GM12878 (cell line): Measurements from ENCODE around the gene BCL2. TPM values are rescaled to one million over a fixed set of nuclear protein-coding genes. Genes with fewer than 3 reads are reported as not detected.

Experiments
- ATAC-seq: fragments of 200-7000 bp; cut with Tn5 transposase; 3 replicates; pipeline ENCODE4 v1.9.1; 2020; ENCODE audit warnings: mild to moderate bottlenecking, moderate library complexity
- BruUV-seq: library from RNA; stranded (reverse); fragments of 400-500 nt; replicated peaks from 2 replicates; lab custom pipeline; 2021; lab: Mats Ljungman, UMichigan
- CTCF ChIA-PET: fragments of 300-600 bp; sonication (Branson Sonifier 250); formaldehyde crosslinking; extraction: SDS; loops from one replicate; lab custom pipeline; 2021; ENCODE audit warnings: inconsistent platforms; lab: Yijun Ruan, JAX
- POLR2A ChIA-PET: fragments of 350-600 bp; formaldehyde crosslinking; extraction: SDS; loops from one replicate; lab custom pipeline; 2021; ENCODE audit warnings: inconsistent platforms; lab: Charles Lee
- RAD21 ChIA-PET: fragments of 300-600 bp; sonication (Branson Sonifier 250); formaldehyde crosslinking; loops from one replicate; lab custom pipeline; 2023; ENCODE audit warnings: antibody characterized with exemption; ENCODE audit not compliant: unreplicated experiment; lab: Charles Lee
- SMC1A ChIA-PET: fragments of 300-600 bp; sonication (Branson Sonifier 250); formaldehyde crosslinking; loops from one replicate; lab custom pipeline; 2023; ENCODE audit not compliant: unreplicated experiment, uncharacterized antibody; lab: Charles Lee
- DNase-seq: peaks from one replicate; pipeline ENCODE4 v3.0.0-alpha.2; 2011; ENCODE audit warnings: low read depth, low spot score
- FAIRE-seq: peaks from 3 replicates; lab custom pipeline; 2011; peaks lifted over from hg19 to GRCh38; lab: Jason Lieb, UNC
- H2AFZ ChIP-seq: 2 replicates; pipeline ENCODE4 v1.6.0; 2011; ENCODE audit warnings: low read depth, low read length, control low read depth; ENCODE audit not compliant: control insufficient read depth
- H3K27ac ChIP-seq: 2 replicates; pipeline ENCODE4 v1.5.1; 2011; ENCODE audit warnings: control low read depth; ENCODE audit not compliant: control insufficient read depth, insufficient read depth
- H3K27me3 ChIP-seq, 2 experiments: replicated peaks in 1 of 2; 2 replicates each; pipeline versions ENCODE4 v1.6.0 to v1.6.1; 2011; ENCODE audit warnings: low read length in 1 of 2; ENCODE audit not compliant: control insufficient read depth in 2 of 2, insufficient read depth in 2 of 2
- H3K36me3 ChIP-seq, 2 experiments: 2 replicates each; pipeline ENCODE4 v1.5.1; 2011; ENCODE audit warnings: low read length in 1 of 2; ENCODE audit not compliant: control insufficient read depth in 2 of 2, insufficient read depth in 2 of 2
- H3K4me1 ChIP-seq: 2 replicates; pipeline ENCODE4 v1.6.1; 2011; ENCODE audit warnings: mild to moderate bottlenecking, low read length, moderate library complexity, mixed read lengths; ENCODE audit not compliant: control insufficient read depth, insufficient read depth
- H3K4me2 ChIP-seq: 2 replicates; pipeline ENCODE4 v1.6.0; 2011; ENCODE audit warnings: control low read depth; ENCODE audit not compliant: control insufficient read depth, insufficient read depth
- H3K4me3 ChIP-seq: fragments of 200-600 bp; sonication (generic); 2 replicates; pipeline ENCODE4 v1.5.1; 2016
- H3K79me2 ChIP-seq: 2 replicates; pipeline ENCODE4 v1.6.0; 2011; ENCODE audit warnings: low read length; ENCODE audit not compliant: control insufficient read depth, insufficient read depth
- H3K9ac ChIP-seq: 2 replicates; pipeline ENCODE4 v1.8.0; 2011; ENCODE audit warnings: low read length, control low read depth, mixed read lengths; ENCODE audit not compliant: control insufficient read depth, insufficient read depth
- H3K9me3 ChIP-seq: replicated peaks from 3 replicates; pipeline ENCODE4 v1.5.1; 2011; ENCODE audit warnings: mild to moderate bottlenecking, low read length; ENCODE audit not compliant: control insufficient read depth, insufficient read depth
- H4K20me1 ChIP-seq: 2 replicates; pipeline ENCODE4 v1.6.0; 2011; ENCODE audit not compliant: control insufficient read depth, insufficient read depth
- BACH1 ChIP-seq: fragments of 450-650 bp; IDR thresholded peaks from 2 replicates; pipeline ENCODE4 v1.6.1; 2017; ENCODE audit warnings: mild to moderate bottlenecking, borderline replicate concordance
- CBX3 ChIP-seq: fragments of 200-600 bp; sonication (generic); IDR thresholded peaks from 2 replicates; pipeline ENCODE4 v1.6.1; 2016; ENCODE audit warnings: low read depth, borderline replicate concordance
- CHD4 ChIP-seq: fragments of 200-600 bp; sonication (generic); IDR thresholded peaks from 2 replicates; pipeline ENCODE4 v1.6.1; 2016; ENCODE audit warnings: mild to moderate bottlenecking
- EP300 ChIP-seq, 2 experiments: fragments of 150-350 bp in 1 of 2; IDR thresholded peaks; 2 replicates each; pipeline ENCODE4 v1.6.1; 2011 to 2012; ENCODE audit warnings: low read depth in 2 of 2, low read length in 2 of 2, borderline replicate concordance in 1 of 2, improper control_type of control experiment in 1 of 2, inconsistent platforms in 1 of 2; ENCODE audit not compliant: control insufficient read depth in 1 of 2
- FOXK2 ChIP-seq: fragments of 450-650 bp; IDR thresholded peaks from 2 replicates; pipeline ENCODE4 v1.6.1; 2017; ENCODE audit warnings: mild to moderate bottlenecking, moderate library complexity
- HDAC6 ChIP-seq: fragments of 200-600 bp; sonication (generic); IDR thresholded peaks from one replicate; pipeline ENCODE4 v1.8.0; 2017; ENCODE audit warnings: antibody characterized with exemption; ENCODE audit not compliant: unreplicated experiment
- NR2F1 ChIP-seq: fragments of 450-650 bp; conservative IDR thresholded peaks from 2 replicates; pipeline ENCODE4 v1.6.1; 2017; ENCODE audit warnings: mild to moderate bottlenecking
- RCOR1 ChIP-seq: conservative IDR thresholded peaks from 2 replicates; pipeline ENCODE4 v1.6.1; 2012; ENCODE audit warnings: low read depth, low read length, improper control_type of control experiment
- SMC3 ChIP-seq: IDR thresholded peaks from 2 replicates; pipeline ENCODE4 v1.6.1; 2011; ENCODE audit warnings: low read length, improper control_type of control experiment, borderline replicate concordance
- STAT1 ChIP-seq: fragments of 450-650 bp; conservative IDR thresholded peaks from 2 replicates; pipeline ENCODE4 v1.6.1; 2014; ENCODE audit warnings: antibody characterized with exemption, mild to moderate bottlenecking
- ZNF622 ChIP-seq: fragments of 450-650 bp; IDR thresholded peaks from 2 replicates; pipeline ENCODE4 v1.6.1; 2017; ENCODE audit warnings: mild to moderate bottlenecking, inconsistent platforms
- WGBS: methylation state at CpG from one replicate; pipeline ENCODE4 v1.1.6; 2016; ENCODE audit warnings: low lambda C conversion rate; ENCODE audit not compliant: insufficient replicate concordance, insufficient coverage; ENCODE audit errors: missing lambda C conversion rate; 5-methylcytosine and 5-hydroxymethylcytosine counted together
- in situ Hi-C: fragments of 300-500 bp; cut with MboI; formaldehyde crosslinking; loops from 9 replicates; pipeline ENCODE4 v1.14.3; 2018; ENCODE audit warnings: mixed read lengths
- intact Hi-C: fragments of 100-400 bp; cut with micrococcal nuclease; formaldehyde crosslinking; loops from one replicate; pipeline ENCODE4 v1.14.2; 2022; ENCODE audit not compliant: unreplicated experiment
- polyA plus RNA-seq, 11 experiments: library from polyadenylated mRNA; depleted of rRNA in 4 of 11; unstranded in 6 of 11; stranded (reverse) in 5 of 11; fragments of >200 nt; fragmentation: Nextera tagmentation in 4 of 11; fragmentation: Illumina TruSeq in 1 of 11; extraction: Ambion mirVana in 4 of 11; extraction: Trizol in 1 of 11; gene quantifications; 1 replicate in 1 of 11; 2 replicates in 10 of 11; pipeline versions ENCODE4 v1.2.1 to v1.2.3, GENCODE V29; 2011 to 2016; ENCODE audit warnings: inconsistent platforms in 2 of 11, missing spikeins in 2 of 11, low read depth in 1 of 11
- total RNA-seq, 4 experiments: library from RNA; depleted of rRNA in 3 of 4; stranded (reverse); fragments of >200 nt in 3 of 4; fragmentation: Illumina TruSeq in 1 of 4; extraction: Trizol in 1 of 4; gene quantifications; 2 replicates each; pipeline versions ENCODE4 v1.2.1 to v1.2.3, GENCODE V29; 2013 to 2021
- TF ChIP-seq, protein P1 (sequence below): fragments of 450-650 bp; formaldehyde crosslinking; IDR thresholded peaks from 2 replicates; pipeline ENCODE4 v1.5.0; 2022; ENCODE audit warnings: mild to moderate bottlenecking, missing genetic modification characterization
- TF ChIP-seq, protein P2 (sequence below): fragments of 450-650 bp; conservative IDR thresholded peaks from 2 replicates; pipeline ENCODE4 v1.6.1; 2017; ENCODE audit warnings: mild to moderate bottlenecking, moderate library complexity
- TF ChIP-seq, protein P3 (sequence below): fragments of 450-650 bp; IDR thresholded peaks from 2 replicates; pipeline ENCODE4 v1.6.1; 2017; ENCODE audit warnings: mild to moderate bottlenecking, moderate library complexity

Gene BCL2
- total and polyA plus RNA-seq, 10 of the 15 experiments (the other 5 are each of a cell fraction or from before 2014, with no cell fraction given) = 4.1 to 47.8 (median 19.3) TPM

DNA sequence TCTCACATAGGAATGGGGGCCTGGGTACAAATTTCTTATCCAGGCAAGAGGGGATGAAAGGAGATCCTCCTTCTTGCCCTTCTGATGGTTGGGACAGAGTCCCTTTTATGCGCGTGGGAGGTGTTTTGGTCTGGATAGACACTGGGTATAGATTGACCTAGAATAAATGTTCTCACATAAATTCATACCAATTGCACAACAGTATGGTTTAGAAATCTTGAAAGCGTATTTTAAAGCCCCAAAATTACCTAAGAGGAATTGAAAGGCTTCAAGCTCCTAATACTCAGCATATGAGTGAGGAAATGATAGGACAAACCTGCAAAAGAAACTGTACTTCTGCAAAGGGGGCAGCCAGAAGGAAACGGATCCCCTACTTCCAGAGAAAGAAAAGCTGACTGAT, 2.6 kb upstream of the BCL2 start:
- H3K9me3 ChIP-seq = no peaks in the 10 kb centered on the region
- H3K27me3 ChIP-seq = no peaks in the 10 kb centered on the region
- H4K20me1 ChIP-seq = no peaks in the 10 kb centered on the region
- in situ Hi-C loops (loop anchor here (5.0 kb wide), 1 partner anchor 305 kb away; no protein-coding TSS in a partner anchor), intact Hi-C loops (loop anchor here (1.0 to 10.0 kb wide), 4 partner anchors 100 to 607 kb away; partner anchors contain the start of genes PHLPP1 and VPS4B)
- SMC1A ChIA-PET = interaction anchor here (0.5 to 7.2 kb wide), 40 partner anchors 10 to 312 kb away, joined by 3 to 92 read pairs (median 4); no protein-coding TSS in a partner anchor
- H3K4me3 ChIP-seq = no peak overlapping the region
- 90% methylated on average over 4 of the region's 4 CpGs for WGBS
- ATAC-seq (no peak), DNase-seq (no peak), FAIRE-seq (no peak)
- peaks cover 37% of the 10 kb centered on the region for H3K79me2 ChIP-seq
- H3K36me3 ChIP-seq = no peaks in the 10 kb centered on the region
- peak overlapping the region; percentile 75; the same call in 1 of the 2 replicates for H3K27ac ChIP-seq
- BruUV-seq = no TSS peak
- peak overlapping the region; percentile 35; the same call in 1 of the 2 replicates for H3K9ac ChIP-seq
- RAD21 ChIA-PET = interaction anchor here (0.5 to 4.7 kb wide), 24 partner anchors 10 to 1665 kb away, joined by 3 to 58 read pairs (median 4); partner anchors contain the start of gene VPS4B
- no peak overlapping the region for H2AFZ ChIP-seq
- no peak for TF ChIP-seq CHD4
- TF ChIP-seq SMC3 = no peak
- TF ChIP-seq EP300 (IDR thresholded peaks at IDR 0.05; ENCODE audit: borderline replicate concordance in 1 of 2, control insufficient read depth in 1 of 2, low read depth in 2 of 2, low read length in 2 of 2) = no peak
- TF ChIP-seq, protein P1, sequence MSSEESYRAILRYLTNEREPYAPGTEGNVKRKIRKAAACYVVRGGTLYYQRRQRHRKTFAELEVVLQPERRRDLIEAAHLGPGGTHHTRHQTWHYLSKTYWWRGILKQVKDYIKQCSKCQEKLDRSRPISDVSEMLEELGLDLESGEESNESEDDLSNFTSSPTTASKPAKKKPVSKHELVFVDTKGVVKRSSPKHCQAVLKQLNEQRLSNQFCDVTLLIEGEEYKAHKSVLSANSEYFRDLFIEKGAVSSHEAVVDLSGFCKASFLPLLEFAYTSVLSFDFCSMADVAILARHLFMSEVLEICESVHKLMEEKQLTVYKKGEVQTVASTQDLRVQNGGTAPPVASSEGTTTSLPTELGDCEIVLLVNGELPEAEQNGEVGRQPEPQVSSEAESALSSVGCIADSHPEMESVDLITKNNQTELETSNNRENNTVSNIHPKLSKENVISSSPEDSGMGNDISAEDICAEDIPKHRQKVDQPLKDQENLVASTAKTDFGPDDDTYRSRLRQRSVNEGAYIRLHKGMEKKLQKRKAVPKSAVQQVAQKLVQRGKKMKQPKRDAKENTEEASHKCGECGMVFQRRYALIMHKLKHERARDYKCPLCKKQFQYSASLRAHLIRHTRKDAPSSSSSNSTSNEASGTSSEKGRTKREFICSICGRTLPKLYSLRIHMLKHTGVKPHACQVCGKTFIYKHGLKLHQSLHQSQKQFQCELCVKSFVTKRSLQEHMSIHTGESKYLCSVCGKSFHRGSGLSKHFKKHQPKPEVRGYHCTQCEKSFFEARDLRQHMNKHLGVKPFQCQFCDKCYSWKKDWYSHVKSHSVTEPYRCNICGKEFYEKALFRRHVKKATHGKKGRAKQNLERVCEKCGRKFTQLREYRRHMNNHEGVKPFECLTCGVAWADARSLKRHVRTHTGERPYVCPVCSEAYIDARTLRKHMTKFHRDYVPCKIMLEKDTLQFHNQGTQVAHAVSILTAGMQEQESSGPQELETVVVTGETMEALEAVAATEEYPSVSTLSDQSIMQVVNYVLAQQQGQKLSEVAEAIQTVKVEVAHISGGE (CRISPR knock-in tag) = no peak
- TF ChIP-seq, protein P2, sequence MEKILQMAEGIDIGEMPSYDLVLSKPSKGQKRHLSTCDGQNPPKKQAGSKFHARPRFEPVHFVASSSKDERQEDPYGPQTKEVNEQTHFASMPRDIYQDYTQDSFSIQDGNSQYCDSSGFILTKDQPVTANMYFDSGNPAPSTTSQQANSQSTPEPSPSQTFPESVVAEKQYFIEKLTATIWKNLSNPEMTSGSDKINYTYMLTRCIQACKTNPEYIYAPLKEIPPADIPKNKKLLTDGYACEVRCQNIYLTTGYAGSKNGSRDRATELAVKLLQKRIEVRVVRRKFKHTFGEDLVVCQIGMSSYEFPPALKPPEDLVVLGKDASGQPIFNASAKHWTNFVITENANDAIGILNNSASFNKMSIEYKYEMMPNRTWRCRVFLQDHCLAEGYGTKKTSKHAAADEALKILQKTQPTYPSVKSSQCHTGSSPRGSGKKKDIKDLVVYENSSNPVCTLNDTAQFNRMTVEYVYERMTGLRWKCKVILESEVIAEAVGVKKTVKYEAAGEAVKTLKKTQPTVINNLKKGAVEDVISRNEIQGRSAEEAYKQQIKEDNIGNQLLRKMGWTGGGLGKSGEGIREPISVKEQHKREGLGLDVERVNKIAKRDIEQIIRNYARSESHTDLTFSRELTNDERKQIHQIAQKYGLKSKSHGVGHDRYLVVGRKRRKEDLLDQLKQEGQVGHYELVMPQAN = no peak
- TF ChIP-seq CBX3 = no peak
- TF ChIP-seq RCOR1 = no peak
- TF ChIP-seq STAT1 = no peak
- TF ChIP-seq ZNF622 = no peak
- no peak for TF ChIP-seq HDAC6
- TF ChIP-seq BACH1 = no peak
- no peak for TF ChIP-seq FOXK2
- TF ChIP-seq NR2F1 = no peak
- TF ChIP-seq, protein P3, sequence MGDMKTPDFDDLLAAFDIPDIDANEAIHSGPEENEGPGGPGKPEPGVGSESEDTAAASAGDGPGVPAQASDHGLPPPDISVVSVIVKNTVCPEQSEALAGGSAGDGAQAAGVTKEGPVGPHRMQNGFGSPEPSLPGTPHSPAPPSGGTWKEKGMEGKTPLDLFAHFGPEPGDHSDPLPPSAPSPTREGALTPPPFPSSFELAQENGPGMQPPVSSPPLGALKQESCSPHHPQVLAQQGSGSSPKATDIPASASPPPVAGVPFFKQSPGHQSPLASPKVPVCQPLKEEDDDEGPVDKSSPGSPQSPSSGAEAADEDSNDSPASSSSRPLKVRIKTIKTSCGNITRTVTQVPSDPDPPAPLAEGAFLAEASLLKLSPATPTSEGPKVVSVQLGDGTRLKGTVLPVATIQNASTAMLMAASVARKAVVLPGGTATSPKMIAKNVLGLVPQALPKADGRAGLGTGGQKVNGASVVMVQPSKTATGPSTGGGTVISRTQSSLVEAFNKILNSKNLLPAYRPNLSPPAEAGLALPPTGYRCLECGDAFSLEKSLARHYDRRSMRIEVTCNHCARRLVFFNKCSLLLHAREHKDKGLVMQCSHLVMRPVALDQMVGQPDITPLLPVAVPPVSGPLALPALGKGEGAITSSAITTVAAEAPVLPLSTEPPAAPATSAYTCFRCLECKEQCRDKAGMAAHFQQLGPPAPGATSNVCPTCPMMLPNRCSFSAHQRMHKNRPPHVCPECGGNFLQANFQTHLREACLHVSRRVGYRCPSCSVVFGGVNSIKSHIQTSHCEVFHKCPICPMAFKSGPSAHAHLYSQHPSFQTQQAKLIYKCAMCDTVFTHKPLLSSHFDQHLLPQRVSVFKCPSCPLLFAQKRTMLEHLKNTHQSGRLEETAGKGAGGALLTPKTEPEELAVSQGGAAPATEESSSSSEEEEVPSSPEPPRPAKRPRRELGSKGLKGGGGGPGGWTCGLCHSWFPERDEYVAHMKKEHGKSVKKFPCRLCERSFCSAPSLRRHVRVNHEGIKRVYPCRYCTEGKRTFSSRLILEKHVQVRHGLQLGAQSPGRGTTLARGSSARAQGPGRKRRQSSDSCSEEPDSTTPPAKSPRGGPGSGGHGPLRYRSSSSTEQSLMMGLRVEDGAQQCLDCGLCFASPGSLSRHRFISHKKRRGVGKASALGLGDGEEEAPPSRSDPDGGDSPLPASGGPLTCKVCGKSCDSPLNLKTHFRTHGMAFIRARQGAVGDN = no peak
- POLR2A ChIA-PET = interaction anchor here (0.6 to 1.6 kb wide), 5 partner anchors 10 to 306 kb away, joined by 3 to 6 read pairs (median 3); no protein-coding TSS in a partner anchor
- peaks cover 20% of the 10 kb centered on the region for H3K4me1 ChIP-seq
- peak overlapping the region; percentile 73 for H3K4me2 ChIP-seq
- CTCF ChIA-PET = interaction anchor here (0.6 to 7.3 kb wide), 33 partner anchors 8 to 309 kb away, joined by 3 to 123 read pairs (median 5); no protein-coding TSS in a partner anchor
